HEK293 (cell line): ENCODE data around the gene C16orf92.

ENCODE experiments used
- CTCF ChIA-PET: fragments of 350-600 bp; formaldehyde crosslinking; extraction: SDS; loops from one replicate; lab custom pipeline; 2021; ENCODE audit warnings: antibody characterized with exemption; lab: Yijun Ruan, JAX
- POLR2A ChIA-PET: fragments of 300-600 bp; formaldehyde crosslinking; extraction: SDS; loops from one replicate; lab custom pipeline; 2020; ENCODE audit warnings: antibody characterized with exemption, inconsistent platforms; lab: Yijun Ruan, JAX
- H3K27ac ChIP-seq: fragments of 200-500 bp; sonication (Bioruptor generic); 2 replicates; pipeline ENCODE4 v1.5.1; 2014; ENCODE audit warnings: low read depth, low read length, control low read depth, inconsistent platforms; ENCODE audit errors: extremely low read depth
- H3K36me3 ChIP-seq, 2 experiments: fragments of 200-500 bp in 1 of 2; sonication (Bioruptor generic) in 1 of 2; 1 replicate in 1 of 2; 2 replicates in 1 of 2; pipeline ENCODE4 v1.5.1; 2014 to 2017; ENCODE audit warnings: inconsistent platforms in 2 of 2, low read length in 2 of 2; ENCODE audit not compliant: control insufficient read depth in 2 of 2, insufficient read depth in 1 of 2
- H3K4me1 ChIP-seq: fragments of 200-500 bp; sonication (Bioruptor generic); 2 replicates; pipeline ENCODE4 v1.5.1; 2014; ENCODE audit warnings: mild to moderate bottlenecking, low read length, inconsistent platforms; ENCODE audit not compliant: control insufficient read depth, insufficient read depth
- H3K4me3 ChIP-seq: 2 replicates; pipeline ENCODE4 v1.5.1; 2011; ENCODE audit warnings: low read depth, mild to moderate bottlenecking, control low read depth, low read length, moderate library complexity
- H3K9me3 ChIP-seq: fragments of 200-500 bp; sonication (Bioruptor generic); 2 replicates; pipeline ENCODE4 v1.5.1; 2014; ENCODE audit warnings: low read depth, low read length, inconsistent platforms; ENCODE audit not compliant: control insufficient read depth, insufficient read depth
- GLI4 ChIP-seq: fragments of 450-650 bp; formaldehyde crosslinking; IDR thresholded peaks from 2 replicates; pipeline ENCODE4 v1.5.1; 2016; ENCODE audit warnings: missing biosample characterization, missing genetic modification characterization
- KLF17 ChIP-seq: fragments of 450-650 bp; formaldehyde crosslinking; IDR thresholded peaks from 2 replicates; pipeline ENCODE4 v1.5.1; 2016; ENCODE audit warnings: missing biosample characterization, missing genetic modification characterization
- ZNF10 ChIP-seq: fragments of 450-650 bp; formaldehyde crosslinking; IDR thresholded peaks from 2 replicates; pipeline ENCODE4 v1.5.1; 2017; ENCODE audit warnings: missing biosample characterization, missing genetic modification characterization
- ZNF239 ChIP-seq: fragments of 450-650 bp; formaldehyde crosslinking; IDR thresholded peaks from 2 replicates; pipeline ENCODE4 v1.5.1; 2016; ENCODE audit warnings: missing biosample characterization, missing genetic modification characterization
- ZNF26 ChIP-seq: fragments of 450-650 bp; formaldehyde crosslinking; IDR thresholded peaks from 2 replicates; pipeline ENCODE4 v1.5.1; 2016; ENCODE audit warnings: missing biosample characterization, missing genetic modification characterization
- ZNF302 ChIP-seq: fragments of 450-650 bp; formaldehyde crosslinking; IDR thresholded peaks from 2 replicates; pipeline ENCODE4 v1.5.1; 2016; ENCODE audit warnings: missing biosample characterization, missing genetic modification characterization, low read depth
- ZNF366 ChIP-seq: fragments of 450-650 bp; formaldehyde crosslinking; conservative IDR thresholded peaks from 2 replicates; pipeline ENCODE4 v1.5.1; 2016; ENCODE audit warnings: missing biosample characterization, missing genetic modification characterization
- ZNF391 ChIP-seq: fragments of 450-650 bp; formaldehyde crosslinking; IDR thresholded peaks from 2 replicates; pipeline ENCODE4 v1.5.1; 2016; ENCODE audit warnings: low read depth, missing biosample characterization, missing genetic modification characterization, borderline replicate concordance
- ZNF426 ChIP-seq: fragments of 450-650 bp; formaldehyde crosslinking; IDR thresholded peaks from 2 replicates; pipeline ENCODE4 v1.5.1; 2017; ENCODE audit warnings: missing biosample characterization, missing genetic modification characterization, mild to moderate bottlenecking, inconsistent platforms, moderate library complexity
- ZNF48 ChIP-seq: fragments of 450-650 bp; formaldehyde crosslinking; IDR thresholded peaks from 2 replicates; pipeline ENCODE4 v1.5.1; 2016; ENCODE audit warnings: missing biosample characterization, missing genetic modification characterization
- ZNF521 ChIP-seq: fragments of 450-650 bp; formaldehyde crosslinking; IDR thresholded peaks from 2 replicates; pipeline ENCODE4 v1.5.1; 2017; ENCODE audit warnings: missing biosample characterization, mild to moderate bottlenecking, missing genetic modification characterization
- ZNF558 ChIP-seq: fragments of 450-650 bp; formaldehyde crosslinking; IDR thresholded peaks from 2 replicates; pipeline ENCODE4 v1.5.1; 2016; ENCODE audit warnings: missing biosample characterization, missing genetic modification characterization
- ZNF664 ChIP-seq: fragments of 450-650 bp; formaldehyde crosslinking; IDR thresholded peaks from 2 replicates; pipeline ENCODE4 v1.5.1; 2016; ENCODE audit warnings: missing biosample characterization, missing genetic modification characterization
- ZNF670 ChIP-seq: fragments of 450-650 bp; formaldehyde crosslinking; IDR thresholded peaks from 2 replicates; pipeline ENCODE4 v1.5.1; 2016; ENCODE audit warnings: missing biosample characterization, missing genetic modification characterization, low read depth
- ZNF747 ChIP-seq: fragments of 450-650 bp; formaldehyde crosslinking; IDR thresholded peaks from 2 replicates; pipeline ENCODE4 v1.5.1; 2016; ENCODE audit warnings: missing biosample characterization, missing genetic modification characterization
- ZSCAN30 ChIP-seq: fragments of 450-650 bp; IDR thresholded peaks from 2 replicates; pipeline ENCODE4 v1.5.1; 2018; ENCODE audit warnings: missing biosample characterization, mild to moderate bottlenecking, missing genetic modification characterization, moderate library complexity
- ZXDB ChIP-seq: fragments of 450-650 bp; formaldehyde crosslinking; IDR thresholded peaks from 2 replicates; pipeline ENCODE4 v1.5.1; 2016; ENCODE audit warnings: missing biosample characterization, missing genetic modification characterization
- TF ChIP-seq, protein P1 (sequence below): fragments of 450-650 bp; formaldehyde crosslinking; conservative IDR thresholded peaks from 2 replicates; pipeline ENCODE4 v1.5.1; 2016; ENCODE audit warnings: low read depth, missing biosample characterization, missing genetic modification characterization
- TF ChIP-seq, protein P2 (sequence below): fragments of 450-650 bp; formaldehyde crosslinking; conservative IDR thresholded peaks from 2 replicates; pipeline ENCODE4 v1.5.1; 2016; ENCODE audit warnings: low read depth, missing biosample characterization, missing genetic modification characterization

C16orf92 gene

DNA sequence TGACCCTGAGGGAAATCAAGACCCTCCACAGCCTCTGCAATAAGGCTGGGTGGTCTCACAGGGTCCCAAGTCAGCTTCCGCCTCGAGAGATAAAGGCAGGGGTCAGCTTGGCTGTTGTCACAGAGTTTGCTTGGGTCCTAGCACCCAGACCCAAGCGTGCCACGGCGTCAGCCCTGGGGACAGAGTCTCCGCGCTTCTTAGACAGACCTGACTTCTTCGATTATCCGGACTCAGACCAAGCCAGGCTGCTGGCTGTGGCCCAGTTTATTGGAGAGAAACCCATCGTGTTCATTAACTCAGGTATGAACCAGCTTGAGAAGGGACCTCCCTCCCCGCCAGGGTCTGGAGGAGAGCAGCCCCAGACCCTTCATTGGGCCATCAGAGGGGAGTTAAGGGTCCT is 588 bp downstream of the C16orf92 start:
- H3K27ac ChIP-seq, result no peak overlapping the region
- no peaks in the 10 kb centered on the region for H3K9me3 ChIP-seq
- no peaks in the 10 kb centered on the region for H3K36me3 ChIP-seq
- H3K4me3 ChIP-seq, result no peak overlapping the region
- CTCF ChIA-PET, result interaction anchor here (0.7 to 2.0 kb wide), 5 partner anchors 8 to 207 kb away, joined by 3 to 14 read pairs (median 5); partner anchors contain the start of gene TLCD3B
- POLR2A ChIA-PET, result no interaction called here
- no peaks in the 10 kb centered on the region for H3K4me1 ChIP-seq
- TF ChIP-seq ZNF391 (no peak), ZSCAN30 (tag by site-specific recombination) (no peak)

DNA sequence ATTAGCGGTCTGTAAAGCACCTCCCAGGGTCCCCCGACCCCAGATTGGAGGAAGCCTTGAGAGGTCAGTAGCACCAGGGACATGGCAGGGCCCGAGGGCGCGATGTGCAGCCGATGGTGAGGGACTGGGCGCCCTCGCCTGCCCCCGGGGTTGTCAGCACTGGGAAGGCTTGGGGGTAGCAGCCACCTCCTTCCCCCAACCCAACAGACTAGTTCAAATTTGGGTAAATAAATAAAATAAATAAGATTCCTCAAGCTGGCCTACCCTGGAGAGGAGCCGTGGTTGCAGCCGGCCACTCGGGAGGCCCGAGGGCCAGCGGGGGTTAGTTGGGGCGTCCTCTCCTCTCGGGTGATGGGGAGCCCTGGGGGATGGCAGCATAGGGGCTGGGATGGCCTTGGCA is 1.5 kb downstream of the C16orf92 start:
- Histone ChIP-seq H3K27ac (no peak overlapping the region), H3K36me3 (no peaks in the 10 kb centered on the region), H3K9me3 (no peaks in the 10 kb centered on the region), H3K4me1 (no peaks in the 10 kb centered on the region), H3K4me3 (no peak overlapping the region)
- POLR2A ChIA-PET, result no interaction called here
- TF ChIP-seq, protein P1, sequence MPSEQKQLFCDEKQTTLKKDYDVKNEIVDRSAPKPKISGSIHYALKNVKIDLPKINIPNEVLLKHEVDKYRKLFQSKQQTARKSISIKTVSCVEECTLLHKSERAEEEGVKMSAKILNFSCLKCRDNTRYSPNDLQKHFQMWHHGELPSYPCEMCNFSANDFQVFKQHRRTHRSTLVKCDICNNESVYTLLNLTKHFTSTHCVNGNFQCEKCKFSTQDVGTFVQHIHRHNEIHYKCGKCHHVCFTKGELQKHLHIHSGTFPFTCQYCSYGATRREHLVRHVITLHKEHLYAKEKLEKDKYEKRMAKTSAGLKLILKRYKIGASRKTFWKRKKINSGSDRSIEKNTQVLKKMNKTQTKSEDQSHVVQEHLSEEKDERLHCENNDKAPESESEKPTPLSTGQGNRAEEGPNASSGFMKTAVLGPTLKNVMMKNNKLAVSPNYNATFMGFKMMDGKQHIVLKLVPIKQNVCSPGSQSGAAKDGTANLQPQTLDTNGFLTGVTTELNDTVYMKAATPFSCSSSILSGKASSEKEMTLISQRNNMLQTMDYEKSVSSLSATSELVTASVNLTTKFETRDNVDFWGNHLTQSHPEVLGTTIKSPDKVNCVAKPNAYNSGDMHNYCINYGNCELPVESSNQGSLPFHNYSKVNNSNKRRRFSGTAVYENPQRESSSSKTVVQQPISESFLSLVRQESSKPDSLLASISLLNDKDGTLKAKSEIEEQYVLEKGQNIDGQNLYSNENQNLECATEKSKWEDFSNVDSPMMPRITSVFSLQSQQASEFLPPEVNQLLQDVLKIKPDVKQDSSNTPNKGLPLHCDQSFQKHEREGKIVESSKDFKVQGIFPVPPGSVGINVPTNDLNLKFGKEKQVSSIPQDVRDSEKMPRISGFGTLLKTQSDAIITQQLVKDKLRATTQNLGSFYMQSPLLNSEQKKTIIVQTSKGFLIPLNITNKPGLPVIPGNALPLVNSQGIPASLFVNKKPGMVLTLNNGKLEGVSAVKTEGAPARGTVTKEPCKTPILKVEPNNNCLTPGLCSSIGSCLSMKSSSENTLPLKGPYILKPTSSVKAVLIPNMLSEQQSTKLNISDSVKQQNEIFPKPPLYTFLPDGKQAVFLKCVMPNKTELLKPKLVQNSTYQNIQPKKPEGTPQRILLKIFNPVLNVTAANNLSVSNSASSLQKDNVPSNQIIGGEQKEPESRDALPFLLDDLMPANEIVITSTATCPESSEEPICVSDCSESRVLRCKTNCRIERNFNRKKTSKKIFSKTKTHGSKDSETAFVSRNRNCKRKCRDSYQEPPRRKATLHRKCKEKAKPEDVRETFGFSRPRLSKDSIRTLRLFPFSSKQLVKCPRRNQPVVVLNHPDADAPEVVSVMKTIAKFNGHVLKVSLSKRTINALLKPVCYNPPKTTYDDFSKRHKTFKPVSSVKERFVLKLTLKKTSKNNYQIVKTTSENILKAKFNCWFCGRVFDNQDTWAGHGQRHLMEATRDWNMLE, result no peak
- no peak for TF ChIP-seq ZNF426 (tag by site-specific recombination)
- TF ChIP-seq ZNF558 (tag by site-specific recombination), result no peak
- TF ChIP-seq ZXDB (tag by site-specific recombination), result no peak
- no peak for TF ChIP-seq ZNF48 (tag by site-specific recombination)
- no peak for TF ChIP-seq GLI4 (tag by site-specific recombination)
- TF ChIP-seq ZNF670, result no peak
- TF ChIP-seq ZNF366 (tag by site-specific recombination), result no peak
- TF ChIP-seq ZNF302 (tag by site-specific recombination), result no peak
- TF ChIP-seq KLF17 (tag by site-specific recombination), result no peak
- TF ChIP-seq ZNF10 (tag by site-specific recombination), result no peak
- no peak for TF ChIP-seq ZNF26 (tag by site-specific recombination)
- no peak for TF ChIP-seq ZNF747 (tag by site-specific recombination)
- TF ChIP-seq, protein P2, sequence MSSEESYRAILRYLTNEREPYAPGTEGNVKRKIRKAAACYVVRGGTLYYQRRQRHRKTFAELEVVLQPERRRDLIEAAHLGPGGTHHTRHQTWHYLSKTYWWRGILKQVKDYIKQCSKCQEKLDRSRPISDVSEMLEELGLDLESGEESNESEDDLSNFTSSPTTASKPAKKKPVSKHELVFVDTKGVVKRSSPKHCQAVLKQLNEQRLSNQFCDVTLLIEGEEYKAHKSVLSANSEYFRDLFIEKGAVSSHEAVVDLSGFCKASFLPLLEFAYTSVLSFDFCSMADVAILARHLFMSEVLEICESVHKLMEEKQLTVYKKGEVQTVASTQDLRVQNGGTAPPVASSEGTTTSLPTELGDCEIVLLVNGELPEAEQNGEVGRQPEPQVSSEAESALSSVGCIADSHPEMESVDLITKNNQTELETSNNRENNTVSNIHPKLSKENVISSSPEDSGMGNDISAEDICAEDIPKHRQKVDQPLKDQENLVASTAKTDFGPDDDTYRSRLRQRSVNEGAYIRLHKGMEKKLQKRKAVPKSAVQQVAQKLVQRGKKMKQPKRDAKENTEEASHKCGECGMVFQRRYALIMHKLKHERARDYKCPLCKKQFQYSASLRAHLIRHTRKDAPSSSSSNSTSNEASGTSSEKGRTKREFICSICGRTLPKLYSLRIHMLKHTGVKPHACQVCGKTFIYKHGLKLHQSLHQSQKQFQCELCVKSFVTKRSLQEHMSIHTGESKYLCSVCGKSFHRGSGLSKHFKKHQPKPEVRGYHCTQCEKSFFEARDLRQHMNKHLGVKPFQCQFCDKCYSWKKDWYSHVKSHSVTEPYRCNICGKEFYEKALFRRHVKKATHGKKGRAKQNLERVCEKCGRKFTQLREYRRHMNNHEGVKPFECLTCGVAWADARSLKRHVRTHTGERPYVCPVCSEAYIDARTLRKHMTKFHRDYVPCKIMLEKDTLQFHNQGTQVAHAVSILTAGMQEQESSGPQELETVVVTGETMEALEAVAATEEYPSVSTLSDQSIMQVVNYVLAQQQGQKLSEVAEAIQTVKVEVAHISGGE (tag by site-specific recombination), result no peak
- no peak for TF ChIP-seq ZNF664 (tag by site-specific recombination)
- TF ChIP-seq ZNF239 (tag by site-specific recombination), result no peak
- no peak for TF ChIP-seq ZNF521 (tag by site-specific recombination)
- CTCF ChIA-PET, result no interaction called here
